DND-41 (cell line): ENCODE measurements around the gene PRXL2B.

Experiments
- ATAC-seq: fragments of 200-7000 bp; cut with Tn5 transposase; 3 replicates; pipeline ENCODE4 v1.9.1; 2021; ENCODE audit warnings: low read depth; ENCODE audit not compliant: insufficient read depth
- DNase-seq: peaks from one replicate; pipeline ENCODE4 v3.0.0-alpha.2; 2020
- H2AFZ ChIP-seq: 2 replicates; pipeline ENCODE4 v1.6.0; 2012; ENCODE audit warnings: low read depth, low read length
- H3K27ac ChIP-seq: 2 replicates; pipeline ENCODE4 v1.5.1; 2012; ENCODE audit warnings: low read length, inconsistent platforms
- H3K27me3 ChIP-seq: fragments of 200-600 bp; sonication (generic); 2 replicates; pipeline ENCODE4 v1.6.0; 2012; ENCODE audit warnings: low read length, mild to moderate bottlenecking, inconsistent platforms; ENCODE audit not compliant: insufficient read depth, poor library complexity
- H3K36me3 ChIP-seq: 2 replicates; pipeline ENCODE4 v1.5.1; 2012; ENCODE audit warnings: low read length, inconsistent platforms; ENCODE audit not compliant: insufficient read depth
- H3K4me1 ChIP-seq: 2 replicates; pipeline ENCODE4 v1.5.1; 2012; ENCODE audit warnings: mild to moderate bottlenecking, low read length; ENCODE audit not compliant: insufficient read depth
- H3K4me2 ChIP-seq: 2 replicates; pipeline ENCODE4 v1.6.0; 2012; ENCODE audit warnings: mild to moderate bottlenecking, moderate library complexity, low read length, inconsistent platforms; ENCODE audit not compliant: insufficient read depth
- H3K4me3 ChIP-seq, 2 experiments: fragments of 200-600 bp in 1 of 2; shearing (Covaris generic) in 1 of 2; 2 replicates each; pipeline ENCODE4 v1.5.1; 2012 to 2016; ENCODE audit warnings: inconsistent platforms in 2 of 2, low read length in 2 of 2, mild to moderate bottlenecking in 2 of 2, low read depth in 1 of 2, moderate library complexity in 1 of 2
- H3K79me2 ChIP-seq: 2 replicates; pipeline ENCODE4 v1.6.0; 2012; ENCODE audit warnings: low read length, inconsistent platforms; ENCODE audit not compliant: insufficient read depth
- H3K9ac ChIP-seq: 2 replicates; pipeline ENCODE4 v1.6.0; 2012; ENCODE audit warnings: low read depth, mild to moderate bottlenecking, inconsistent platforms, low read length, moderate library complexity
- H3K9me3 ChIP-seq: 2 replicates; pipeline ENCODE4 v1.5.1; 2012; ENCODE audit warnings: low read length, moderate library complexity, mild to moderate bottlenecking, inconsistent platforms; ENCODE audit not compliant: insufficient read depth, severe bottlenecking
- H4K20me1 ChIP-seq: 2 replicates; pipeline ENCODE4 v1.6.0; 2012; ENCODE audit warnings: low read length; ENCODE audit not compliant: insufficient read depth
- EZH2 ChIP-seq: IDR thresholded peaks from 3 replicates; pipeline ENCODE4 v1.6.1; 2012; ENCODE audit warnings: borderline replicate concordance, low read depth, mild to moderate bottlenecking, moderate library complexity, low read length, inconsistent platforms; ENCODE audit not compliant: severe bottlenecking
- TF ChIP-seq, protein P1 (sequence below): IDR thresholded peaks from 2 replicates; pipeline ENCODE4 v1.5.1; 2012; ENCODE audit warnings: borderline replicate concordance, low read length, moderate library complexity, mild to moderate bottlenecking; ENCODE audit not compliant: poor library complexity, severe bottlenecking; ENCODE audit errors: extremely low read depth

The PRXL2B gene

DNA sequence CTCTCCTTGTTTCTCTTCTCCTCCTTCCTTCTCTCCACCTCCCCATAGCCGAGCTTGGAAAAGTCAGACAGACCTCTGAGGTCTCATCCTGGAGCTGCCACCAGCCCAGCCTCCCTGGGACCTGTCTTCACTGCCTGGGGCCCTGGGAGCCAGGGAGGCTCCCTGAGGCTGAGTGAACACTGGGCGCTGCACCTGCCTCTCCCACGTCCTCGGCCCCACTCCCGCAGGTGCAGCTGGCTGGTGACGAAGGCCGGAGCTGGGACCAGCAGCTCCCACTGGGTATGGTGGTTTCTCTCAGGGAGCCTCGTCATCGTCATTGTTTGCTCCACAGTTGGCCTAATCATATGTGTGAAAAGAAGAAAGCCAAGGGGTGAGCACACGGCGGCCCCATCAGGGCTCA, 25.1 kb upstream of the PRXL2B start:
- Histone ChIP-seq H3K4me2 (no peak overlapping the region), H3K9me3 (no peaks in the 10 kb centered on the region), H2AFZ (no peak overlapping the region), H3K36me3 (no peaks in the 10 kb centered on the region), H3K27ac (no peak overlapping the region), H3K79me2 (no peaks in the 10 kb centered on the region), H3K27me3 (no peaks in the 10 kb centered on the region), H3K9ac (no peak overlapping the region), H4K20me1 (no peaks in the 10 kb centered on the region), H3K4me1 (peaks cover 13% of the 10 kb centered on the region), H3K4me3 (no peak overlapping the region)
- TF ChIP-seq, protein P1, sequence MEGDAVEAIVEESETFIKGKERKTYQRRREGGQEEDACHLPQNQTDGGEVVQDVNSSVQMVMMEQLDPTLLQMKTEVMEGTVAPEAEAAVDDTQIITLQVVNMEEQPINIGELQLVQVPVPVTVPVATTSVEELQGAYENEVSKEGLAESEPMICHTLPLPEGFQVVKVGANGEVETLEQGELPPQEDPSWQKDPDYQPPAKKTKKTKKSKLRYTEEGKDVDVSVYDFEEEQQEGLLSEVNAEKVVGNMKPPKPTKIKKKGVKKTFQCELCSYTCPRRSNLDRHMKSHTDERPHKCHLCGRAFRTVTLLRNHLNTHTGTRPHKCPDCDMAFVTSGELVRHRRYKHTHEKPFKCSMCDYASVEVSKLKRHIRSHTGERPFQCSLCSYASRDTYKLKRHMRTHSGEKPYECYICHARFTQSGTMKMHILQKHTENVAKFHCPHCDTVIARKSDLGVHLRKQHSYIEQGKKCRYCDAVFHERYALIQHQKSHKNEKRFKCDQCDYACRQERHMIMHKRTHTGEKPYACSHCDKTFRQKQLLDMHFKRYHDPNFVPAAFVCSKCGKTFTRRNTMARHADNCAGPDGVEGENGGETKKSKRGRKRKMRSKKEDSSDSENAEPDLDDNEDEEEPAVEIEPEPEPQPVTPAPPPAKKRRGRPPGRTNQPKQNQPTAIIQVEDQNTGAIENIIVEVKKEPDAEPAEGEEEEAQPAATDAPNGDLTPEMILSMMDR, result no peak
- no peak for TF ChIP-seq EZH2
- ATAC-seq (no peak), DNase-seq (no peak)

DNA sequence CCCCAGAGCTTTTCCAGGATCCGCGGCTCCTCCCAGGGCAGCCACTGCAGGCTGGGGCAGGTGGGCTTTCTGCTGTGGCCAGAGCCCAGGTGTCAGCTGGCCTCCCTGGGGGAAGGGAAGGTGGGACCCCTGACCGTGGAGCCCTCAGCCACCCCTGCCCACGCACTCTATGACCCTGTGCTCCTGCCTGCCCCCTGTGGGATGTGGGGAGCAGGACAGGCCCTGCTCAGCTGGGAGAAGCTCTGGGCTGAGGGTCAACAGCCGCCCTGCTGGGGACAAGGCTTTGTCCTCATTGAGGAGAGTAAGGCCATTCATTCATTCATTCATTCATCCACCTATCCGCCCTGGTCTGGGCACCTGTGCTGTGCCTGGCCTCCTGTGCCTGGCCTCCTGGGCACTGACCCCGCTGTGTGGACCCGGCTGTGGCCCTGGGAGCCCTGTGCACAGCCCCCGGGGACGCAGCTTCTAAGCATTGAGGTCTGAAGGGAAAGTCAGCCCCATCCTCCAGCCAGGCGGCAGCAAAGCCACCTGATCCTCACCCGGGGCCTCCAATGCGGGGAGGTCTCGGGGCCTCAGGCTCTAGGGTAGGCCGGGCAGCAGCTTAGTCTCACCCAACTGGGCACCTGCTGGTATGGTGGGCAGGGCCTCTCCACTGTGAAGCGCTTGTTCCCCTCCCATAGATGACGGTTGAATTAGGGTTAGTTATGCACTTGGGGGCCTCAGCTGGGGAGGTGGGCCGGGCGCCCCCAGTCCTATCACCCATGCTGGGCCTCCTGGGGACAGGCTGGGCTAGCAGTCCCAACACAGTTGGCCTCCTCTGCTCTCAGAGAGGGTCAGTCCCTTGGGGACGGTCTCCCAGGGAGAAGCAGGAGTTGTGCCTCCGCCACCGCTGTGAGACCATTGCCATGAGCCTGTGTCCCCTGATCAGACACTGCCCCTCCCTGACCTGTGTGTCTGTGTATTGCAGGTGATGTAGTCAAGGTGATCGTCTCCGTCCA, 24.4 kb upstream of the PRXL2B start:
- Histone ChIP-seq H3K79me2 (no peaks in the 10 kb centered on the region), H3K9me3 (no peaks in the 10 kb centered on the region), H3K27ac (no peak overlapping the region), H3K9ac (no peak overlapping the region), H4K20me1 (no peaks in the 10 kb centered on the region), H3K4me2 (no peak overlapping the region), H3K4me3 (no peak overlapping the region), H3K27me3 (no peaks in the 10 kb centered on the region), H3K36me3 (no peaks in the 10 kb centered on the region), H3K4me1 (peaks cover 6% of the 10 kb centered on the region), H2AFZ (no peak overlapping the region)
- DNase-seq (no peak), ATAC-seq (0 out of 3 replicates have a peak, but pooled peaks have one; percentile 39)
- TF ChIP-seq, protein P1, result peak; percentile 58
- no peak for TF ChIP-seq EZH2

DNA sequence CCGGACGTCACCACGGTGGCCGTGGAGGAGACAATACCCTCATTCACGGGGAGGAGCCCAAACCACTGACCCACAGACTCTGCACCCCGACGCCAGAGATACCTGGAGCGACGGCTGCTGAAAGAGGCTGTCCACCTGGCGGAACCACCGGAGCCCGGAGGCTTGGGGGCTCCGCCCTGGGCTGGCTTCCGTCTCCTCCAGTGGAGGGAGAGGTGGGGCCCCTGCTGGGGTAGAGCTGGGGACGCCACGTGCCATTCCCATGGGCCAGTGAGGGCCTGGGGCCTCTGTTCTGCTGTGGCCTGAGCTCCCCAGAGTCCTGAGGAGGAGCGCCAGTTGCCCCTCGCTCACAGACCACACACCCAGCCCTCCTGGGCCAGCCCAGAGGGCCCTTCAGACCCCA, 23.4 kb upstream of the PRXL2B start:
- DNase-seq (no peak), ATAC-seq (no peak)
- H3K36me3 ChIP-seq, result no peaks in the 10 kb centered on the region

More for the DNA sequence above, 23.4 kb upstream of the PRXL2B start:
- Histone ChIP-seq H3K4me2 (no peak overlapping the region), H3K9me3 (no peaks in the 10 kb centered on the region), H4K20me1 (no peaks in the 10 kb centered on the region), H3K27me3 (no peaks in the 10 kb centered on the region), H3K79me2 (no peaks in the 10 kb centered on the region), H2AFZ (no peak overlapping the region), H3K9ac (no peak overlapping the region), H3K4me3 (no peak overlapping the region), H3K4me1 (no peaks in the 10 kb centered on the region), H3K27ac (no peak overlapping the region)
- TF ChIP-seq EZH2, result no peak
- TF ChIP-seq, protein P1, result no peak
